Stimulated activated CD8-positive, alpha-beta memory T cell treated with anti-CD3 and anti-CD28 coated beads, Interleukin-12 subunit alpha, Interleukin-12 subunit beta, amount 100 ng/mL, for 1 hour (primary cell): ENCODE results near the gene ANKRD27.
"Not testable (repeated sequence)": the region's sequence is repeated elsewhere in the genome, so short reads cannot be mapped to it uniquely, and the experiment has no call there.

Experiments used
- DNase-seq: peaks from one replicate; pipeline ENCODE4 v3.0.0-alpha.2; 2020; ENCODE audit warnings: low read depth

ANKRD27 gene

DNA sequence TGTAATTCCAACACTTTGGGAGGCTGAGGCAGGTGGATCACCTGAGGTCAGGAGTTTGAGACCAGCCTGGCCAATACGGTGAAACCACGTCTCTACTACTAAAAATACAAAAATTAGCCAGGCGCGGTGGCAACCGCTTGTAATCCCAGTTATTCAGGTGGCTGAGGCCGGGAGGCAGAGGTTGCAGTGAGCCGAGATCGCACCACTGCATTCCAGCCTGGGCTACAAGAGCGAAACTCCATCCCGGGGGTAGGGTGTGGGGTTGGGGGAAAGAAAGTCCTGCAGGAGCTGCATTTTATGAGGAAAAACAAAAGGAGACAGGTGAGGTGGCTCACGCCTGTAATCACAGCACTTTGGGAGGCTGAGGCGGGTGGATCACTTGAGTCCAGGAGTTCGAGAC is 22.6 kb downstream of the ANKRD27 start:
- DNase-seq: not testable (repeated sequence)

DNA sequence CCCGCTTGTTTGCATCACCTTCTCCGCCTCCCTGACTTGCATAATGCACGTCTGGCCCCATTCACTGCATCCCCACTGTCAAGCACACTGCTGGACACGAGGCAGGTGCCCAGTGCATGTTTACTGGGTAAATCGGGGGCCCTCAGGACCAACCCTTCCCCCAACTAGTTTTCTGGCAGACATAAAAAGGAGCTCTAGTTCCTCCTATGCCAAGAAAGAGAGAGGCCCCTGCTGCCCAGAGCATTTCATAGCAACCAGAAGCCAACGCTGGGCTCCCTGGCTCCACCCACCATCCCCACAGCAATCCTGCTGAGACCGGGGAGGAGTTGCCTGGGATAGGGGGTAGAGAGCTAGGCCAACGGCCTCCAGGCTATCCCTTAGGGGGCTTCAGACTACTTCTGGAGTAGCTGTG is 23.2 kb downstream of the ANKRD27 start:
- DNase-seq: no peak

DNA sequence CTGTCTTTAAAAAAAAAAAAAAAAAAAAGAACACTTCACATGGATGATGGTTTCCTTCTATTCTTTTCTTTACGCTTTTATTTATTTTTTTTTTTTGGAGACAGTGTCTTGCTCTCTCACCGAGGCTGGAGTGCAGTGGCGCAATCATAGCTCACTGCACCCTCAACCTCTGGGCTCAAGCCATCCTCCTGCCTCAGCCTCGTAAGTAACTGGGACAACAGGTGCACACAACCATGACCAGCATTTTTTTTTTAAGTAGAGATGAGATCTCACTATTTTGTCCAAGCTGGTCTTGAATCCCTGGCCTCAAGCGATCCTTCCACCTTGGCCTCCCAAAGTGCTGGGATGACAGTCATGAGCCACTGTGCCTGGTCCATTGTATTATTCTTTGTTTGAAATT is 24.3 kb downstream of the ANKRD27 start:
- DNase-seq: no peak

DNA sequence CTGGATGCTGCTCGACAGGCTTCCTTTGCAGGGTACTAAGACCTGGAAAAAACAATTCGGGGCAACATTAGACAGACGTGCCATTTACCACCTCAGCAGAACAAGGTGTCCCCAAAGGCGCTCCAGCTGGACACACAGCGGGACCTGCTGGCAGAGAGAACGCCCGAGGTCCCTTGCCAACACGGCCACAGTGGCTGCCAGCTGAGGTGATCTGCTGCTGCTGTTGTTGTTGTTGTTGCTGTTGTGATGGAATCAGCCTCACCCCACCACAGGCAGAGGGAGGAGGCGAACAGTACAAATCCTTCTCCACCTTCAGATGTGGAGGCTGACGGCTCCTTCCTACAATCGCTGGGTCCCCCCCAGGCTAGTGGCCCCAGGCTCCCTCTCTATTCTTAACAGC is 25.2 kb downstream of the ANKRD27 start:
- no peak for DNase-seq

DNA sequence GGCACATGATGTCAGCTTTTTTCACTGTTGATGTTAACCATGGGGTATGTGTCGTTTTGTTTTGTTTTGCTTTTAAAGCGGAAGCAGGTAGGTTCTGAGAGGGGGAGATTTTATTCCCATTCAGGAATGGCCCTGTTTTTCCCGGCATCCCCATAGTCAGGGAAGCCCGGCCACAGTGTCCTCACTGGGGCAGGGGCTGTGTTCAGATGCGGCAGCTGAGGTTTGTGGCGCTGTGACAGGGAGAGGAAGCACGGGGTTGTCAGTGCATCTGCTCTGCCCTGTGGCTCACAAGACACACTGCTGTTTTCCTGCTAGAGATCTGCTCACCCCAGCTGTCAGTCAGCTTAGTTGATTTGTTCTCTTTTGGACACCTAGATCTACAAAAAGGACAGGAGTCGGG is 27.6 kb downstream of the ANKRD27 start:
- no peak for DNase-seq

DNA sequence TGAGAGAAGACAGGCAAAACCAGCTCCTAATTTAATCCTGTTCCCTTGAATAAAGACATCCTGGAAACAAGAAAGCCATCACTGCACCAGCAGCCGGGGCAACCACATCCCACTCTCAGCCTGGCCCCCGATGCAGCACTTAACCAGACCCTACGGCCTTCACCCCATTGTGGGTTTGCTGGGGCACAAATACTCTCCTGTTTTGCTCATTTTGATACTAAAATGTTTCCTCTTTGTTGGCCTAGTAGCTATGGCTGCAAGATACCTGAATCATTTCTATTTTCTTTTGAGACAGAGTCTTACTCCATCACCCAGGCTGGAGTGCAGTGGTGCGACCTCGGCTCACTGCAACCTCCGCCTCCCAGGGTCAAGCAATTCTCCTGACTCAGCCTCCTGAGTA is 28.4 kb downstream of the ANKRD27 start:
- DNase-seq: no peak

DNA sequence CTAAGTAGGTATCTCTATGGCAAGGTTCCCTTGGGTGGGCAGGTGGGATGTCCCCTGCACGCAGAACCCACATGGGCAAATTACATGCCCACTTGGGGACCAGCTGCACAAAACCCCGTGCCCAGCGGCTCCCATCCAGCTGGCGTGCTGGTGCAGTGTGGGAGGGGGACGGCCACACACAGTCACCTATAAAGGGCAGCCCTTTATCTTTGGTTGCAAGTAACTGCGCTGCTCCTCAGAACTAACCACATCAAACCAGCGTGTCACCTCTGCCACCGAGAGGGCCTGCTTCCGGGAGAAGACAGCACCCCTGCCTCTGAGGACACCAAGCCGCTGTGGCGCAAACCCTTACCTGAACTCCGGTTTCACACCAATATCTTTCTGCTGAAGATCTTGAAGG is 32.2 kb downstream of the ANKRD27 start:
- peak; percentile 48 for DNase-seq

DNA sequence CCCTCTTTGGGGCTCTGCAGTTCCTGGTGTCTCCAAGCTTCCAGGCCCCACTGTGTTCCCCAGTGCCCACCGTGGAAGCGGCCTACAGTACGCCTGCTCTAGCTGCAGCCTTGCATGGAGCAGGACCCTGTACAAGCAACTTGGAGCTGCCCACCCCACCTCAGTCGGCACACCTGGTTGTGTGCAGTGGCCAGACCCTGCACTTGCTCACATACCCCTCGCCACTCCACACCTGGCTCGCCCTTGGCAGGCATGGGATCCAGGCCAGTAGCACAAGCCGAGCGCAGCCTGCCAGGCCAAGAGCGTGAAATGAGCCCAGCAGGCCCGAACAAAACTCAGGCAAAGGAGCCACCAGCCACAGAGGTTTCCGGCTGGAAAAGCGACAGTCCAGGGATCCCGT is 36.4 kb downstream of the ANKRD27 start:
- DNase-seq: no peak

DNA sequence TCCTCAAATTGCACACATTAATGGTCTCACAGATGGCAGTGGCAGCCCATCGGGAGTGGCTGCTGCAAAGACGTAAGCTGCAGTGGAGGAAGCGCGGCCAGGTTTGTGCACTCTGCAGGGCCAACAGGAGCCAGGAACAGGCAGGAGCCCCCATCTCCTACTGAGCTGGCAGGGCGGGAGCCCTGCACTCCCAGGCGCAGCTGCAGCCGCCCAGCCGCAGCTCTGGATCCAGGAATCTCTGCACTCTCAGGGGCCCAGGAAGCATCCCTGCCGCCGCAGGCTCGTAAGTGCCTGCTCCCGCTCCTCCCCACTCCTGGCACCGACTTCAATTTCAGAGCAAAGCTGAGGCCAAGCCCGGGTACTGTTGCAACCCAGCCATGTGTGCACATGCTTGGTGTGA is 37.5 kb downstream of the ANKRD27 start:
- DNase-seq: no peak

DNA sequence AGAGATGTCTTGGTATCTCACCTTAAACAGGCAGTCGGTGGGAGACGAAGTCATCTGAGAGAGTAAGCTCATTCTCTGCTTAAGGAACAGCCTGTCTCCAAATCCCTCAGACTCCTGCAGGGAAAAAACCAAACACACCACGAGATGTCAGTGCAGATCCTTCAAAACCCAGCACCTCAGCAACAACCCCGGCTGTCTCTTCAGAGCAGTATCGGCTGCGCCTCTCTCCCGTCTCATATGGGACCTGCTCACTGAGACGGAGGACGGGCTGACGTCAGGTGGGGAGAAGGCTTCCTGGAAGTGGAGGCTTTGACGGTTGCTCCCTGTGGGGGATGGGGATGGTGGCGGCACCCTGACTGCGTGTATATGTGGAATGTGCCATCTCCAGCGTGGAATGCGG is 43.6 kb downstream of the ANKRD27 start:
- DNase-seq: no peak

DNA sequence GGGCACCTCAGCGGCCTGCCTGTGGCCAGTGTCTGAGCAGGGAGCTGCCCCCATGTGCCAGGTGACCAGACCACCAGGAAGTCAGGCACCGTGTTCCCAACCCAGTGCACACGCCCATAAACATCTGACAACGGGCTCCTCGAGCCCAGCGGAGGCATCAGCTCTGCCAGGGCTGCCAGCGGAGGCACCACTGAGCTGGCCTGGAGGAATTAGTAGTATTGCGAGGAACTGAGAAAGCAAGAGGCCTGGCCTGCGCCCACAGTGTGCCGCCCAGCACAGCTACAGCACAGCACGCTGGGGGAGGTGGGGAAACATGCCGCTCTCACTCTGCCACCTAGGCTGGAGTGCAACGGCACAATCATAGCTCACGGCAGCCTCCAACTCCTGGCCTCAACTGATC is 44.6 kb downstream of the ANKRD27 start:
- no peak for DNase-seq

DNA sequence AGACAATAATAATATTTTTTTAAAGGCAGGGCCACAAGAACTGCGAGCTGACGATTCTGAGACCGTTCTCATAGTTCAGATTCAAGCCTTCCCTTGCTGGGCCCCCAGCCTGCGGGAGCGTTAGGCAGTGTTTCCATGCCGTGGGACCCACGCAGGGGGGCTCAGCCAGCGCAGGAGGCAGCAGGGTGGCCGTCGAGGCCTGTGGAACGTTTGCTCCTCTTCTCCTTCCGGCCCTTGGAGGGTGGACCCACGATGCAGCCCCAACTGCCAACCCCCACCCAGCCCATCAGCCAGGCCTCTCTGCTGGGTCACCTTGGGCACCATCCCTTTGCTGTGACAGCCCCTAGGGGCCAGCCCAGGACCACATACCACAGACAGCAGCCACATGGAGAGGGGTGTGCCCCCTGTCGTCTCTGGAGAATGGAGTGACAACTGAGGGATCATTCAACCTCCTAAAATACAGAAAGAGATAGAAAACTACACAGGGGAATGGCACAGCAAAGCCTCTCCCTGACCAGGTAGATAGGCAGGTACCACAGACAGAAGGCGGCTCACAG is 47.2 kb downstream of the ANKRD27 start:
- DNase-seq: no peak

DNA sequence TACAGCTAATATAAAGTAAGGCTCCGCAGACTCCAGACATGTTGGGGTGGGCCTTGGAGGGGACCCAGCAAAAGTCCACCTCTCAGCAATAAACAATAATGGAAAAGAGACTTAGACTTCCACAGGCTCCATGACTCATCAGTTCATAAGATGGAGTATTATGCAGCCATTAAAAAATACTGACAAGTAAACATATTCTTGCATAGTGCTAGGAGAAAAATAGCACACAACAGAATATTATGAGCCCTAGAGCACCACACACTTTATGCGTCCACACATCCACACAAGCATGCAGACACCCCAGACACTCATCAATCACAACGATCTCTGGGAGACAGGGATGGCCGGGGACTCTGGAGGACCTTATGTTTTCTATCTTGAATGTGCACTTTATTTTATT is 48.0 kb downstream of the ANKRD27 start:
- no peak for DNase-seq

DNA sequence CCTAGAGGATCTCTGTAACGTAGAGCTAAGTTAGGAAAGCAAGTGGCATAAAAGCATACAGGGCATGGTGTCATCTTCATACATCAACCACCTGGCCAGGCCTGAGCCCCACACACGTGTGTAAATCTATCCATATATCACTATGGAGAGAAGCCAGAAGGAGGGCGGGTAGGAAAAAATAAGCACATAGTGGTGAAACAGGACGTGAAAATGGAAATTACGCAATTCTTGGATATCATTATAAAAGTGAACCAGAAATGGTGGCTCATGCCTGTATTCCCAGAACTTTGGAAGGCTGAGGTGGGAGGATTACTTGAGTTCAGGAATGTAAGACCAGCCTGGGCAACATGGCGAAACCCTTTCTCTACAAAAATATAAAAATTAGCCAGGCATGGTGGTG is 50.6 kb downstream of the ANKRD27 start:
- DNase-seq: no peak

DNA sequence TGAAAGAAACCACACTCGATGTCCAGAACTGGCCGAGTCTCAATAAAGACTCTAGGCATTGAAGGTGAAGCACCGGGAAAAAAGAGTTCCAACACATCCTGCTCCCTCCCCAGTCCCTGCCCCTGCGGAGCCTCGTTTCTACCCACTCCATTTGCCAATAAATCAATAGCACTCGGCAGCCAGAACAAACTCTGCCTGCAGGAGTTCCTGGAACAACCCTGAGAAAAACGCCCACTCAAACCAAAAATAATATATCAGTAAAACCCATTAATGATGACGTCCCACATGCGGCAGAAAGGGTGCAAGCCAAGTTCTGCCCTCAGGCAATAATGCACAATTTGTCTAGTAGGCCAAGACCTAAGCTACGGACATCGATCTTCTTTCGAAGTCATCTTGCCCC is 53.0 kb downstream of the ANKRD27 start:
- DNase-seq: no peak

DNA sequence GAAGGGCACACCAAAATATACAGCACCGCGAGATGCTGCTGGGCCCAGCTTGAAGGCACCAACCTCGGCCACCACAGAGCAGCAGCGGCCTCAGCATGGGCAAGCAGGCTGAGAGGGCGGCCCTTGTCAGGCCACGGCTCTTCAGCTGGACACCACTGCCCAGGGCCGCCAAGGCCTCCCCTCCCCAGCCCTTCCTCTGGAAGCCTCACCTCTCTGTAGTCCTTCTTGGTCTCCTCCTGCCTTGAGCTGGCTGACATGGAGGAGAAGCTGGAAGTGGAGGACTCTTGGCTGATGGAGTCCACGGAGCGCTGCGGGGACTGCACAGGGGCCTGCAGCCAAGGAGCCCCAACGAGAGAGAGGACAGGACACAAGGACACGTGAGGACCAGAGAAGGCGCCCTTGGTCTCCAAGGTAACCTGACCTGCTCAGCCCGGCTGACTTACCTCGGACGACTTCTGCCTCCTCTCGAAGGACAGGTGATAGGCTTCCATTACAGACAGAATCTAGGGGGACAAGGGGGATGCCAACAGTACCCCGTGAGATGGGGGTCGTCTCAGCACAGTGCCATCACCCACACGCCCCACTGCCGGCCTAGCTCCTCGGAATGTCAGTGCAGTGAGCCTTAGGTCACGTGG is 55.8 kb downstream of the ANKRD27 start:
- DNase-seq: no peak

DNA sequence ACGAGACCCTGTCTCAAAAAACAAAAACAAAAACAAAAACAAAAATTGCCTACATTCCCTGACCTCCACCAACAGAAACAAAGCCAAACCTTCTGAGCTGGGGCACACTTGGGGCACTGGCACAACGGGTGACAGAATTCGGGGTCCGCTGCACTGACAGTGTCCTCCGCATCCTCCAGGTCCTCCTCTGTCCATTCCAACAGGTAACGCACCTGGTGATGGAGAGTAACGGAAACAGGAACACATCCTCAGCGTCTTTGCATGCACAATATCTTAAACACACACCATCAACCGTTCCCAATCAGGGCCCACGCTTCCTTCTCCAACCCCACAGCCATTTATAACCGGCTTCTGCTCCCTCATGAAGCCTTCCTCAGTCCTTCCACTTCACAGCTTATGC is 59.4 kb downstream of the ANKRD27 start:
- no peak for DNase-seq

DNA sequence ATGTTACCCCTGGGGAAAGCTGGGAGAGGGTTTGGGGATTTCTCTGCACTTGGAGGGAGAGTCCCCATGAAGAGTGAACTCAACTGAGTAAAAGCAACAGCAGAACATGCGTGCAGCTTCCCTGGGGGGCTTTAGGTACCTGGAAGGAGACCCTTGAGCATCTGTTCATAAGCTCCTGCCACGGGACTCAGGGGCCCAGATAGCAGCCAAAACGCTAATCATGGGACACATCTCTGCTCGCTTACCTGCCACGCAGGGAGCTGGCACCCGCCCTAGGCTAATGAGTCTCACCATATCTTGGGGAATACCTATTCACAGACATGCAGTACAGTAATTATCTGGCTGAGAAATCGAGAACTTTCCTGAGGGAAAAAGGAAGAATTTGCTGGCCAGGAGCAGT is 60.1 kb downstream of the ANKRD27 start:
- no peak for DNase-seq

DNA sequence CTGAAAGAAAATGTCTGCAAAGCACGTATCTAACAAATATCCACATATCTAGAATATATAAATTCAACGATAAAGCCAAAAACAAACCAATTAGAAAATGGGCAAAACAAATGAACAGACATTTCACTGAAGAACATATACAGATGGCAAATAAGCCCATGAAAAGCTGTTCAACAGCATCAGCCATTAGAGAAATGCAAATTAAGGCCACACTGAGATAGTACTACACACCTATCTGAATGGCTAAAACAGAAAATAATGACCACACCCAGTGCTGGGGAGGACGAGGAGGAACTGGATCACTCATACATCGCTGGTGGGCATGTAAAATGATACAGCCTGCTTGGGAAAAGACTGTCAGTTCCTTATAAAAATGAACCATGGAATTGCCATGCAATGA is 62.0 kb downstream of the ANKRD27 start:
- no peak for DNase-seq

DNA sequence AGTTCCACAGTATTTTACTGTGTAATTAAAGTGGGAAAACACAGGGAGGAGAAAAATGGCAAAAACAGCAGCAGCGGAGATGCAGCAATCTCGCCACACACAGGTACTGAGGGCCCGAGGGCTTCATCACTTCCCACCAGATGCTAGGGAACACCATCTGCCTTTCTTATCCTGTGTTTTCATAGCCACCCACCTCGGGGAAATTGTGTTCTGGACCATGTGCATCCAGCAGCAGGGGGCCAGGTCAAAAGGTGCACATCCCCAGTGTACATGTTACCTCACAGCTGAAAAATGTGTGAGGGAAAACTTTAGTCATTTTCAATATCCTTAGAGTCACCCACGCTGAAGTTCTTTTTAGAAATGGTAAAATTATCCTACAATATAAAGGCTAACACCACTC is 63.8 kb downstream of the ANKRD27 start:
- no peak for DNase-seq

DNA sequence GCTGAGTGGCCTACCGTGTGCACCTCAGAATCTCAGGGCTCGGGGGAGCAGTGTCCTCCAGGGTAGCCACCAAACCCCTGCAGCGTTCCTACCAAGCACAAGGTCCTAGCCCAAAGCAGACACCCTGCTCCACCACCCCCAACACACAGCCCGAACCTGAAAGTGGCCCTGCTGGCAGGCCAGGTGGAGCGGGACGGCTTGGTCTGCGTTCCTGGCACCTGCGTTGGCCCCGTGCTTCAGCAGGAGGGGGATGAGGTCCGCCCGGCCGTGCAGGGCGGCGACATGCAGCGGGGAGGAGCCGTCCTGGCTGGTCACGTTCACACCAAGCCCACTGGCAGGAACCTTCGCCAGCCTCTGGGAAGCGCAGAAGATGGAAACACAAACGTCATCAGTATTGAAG is 67.5 kb downstream of the ANKRD27 start:
- no peak for DNase-seq

DNA sequence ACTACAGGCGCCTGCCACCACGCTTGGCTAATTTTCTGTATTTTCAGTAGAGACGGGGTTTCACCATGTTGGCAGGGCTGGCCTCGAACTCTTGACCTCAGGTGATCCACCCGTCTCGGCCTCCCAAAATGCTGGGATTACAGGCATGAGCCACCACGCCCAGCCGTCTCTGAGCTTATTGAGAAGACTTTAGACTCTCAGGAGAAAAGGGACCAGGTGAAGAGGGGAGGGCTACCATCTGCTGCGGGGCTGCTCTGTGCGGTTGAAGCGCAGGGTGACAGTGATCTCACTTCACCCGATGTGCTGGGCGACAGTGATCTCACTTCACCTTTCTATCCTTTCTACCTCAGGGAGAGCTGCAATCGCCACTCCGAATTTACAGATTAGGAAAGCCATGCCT is 68.7 kb downstream of the ANKRD27 start:
- DNase-seq: no peak

DNA sequence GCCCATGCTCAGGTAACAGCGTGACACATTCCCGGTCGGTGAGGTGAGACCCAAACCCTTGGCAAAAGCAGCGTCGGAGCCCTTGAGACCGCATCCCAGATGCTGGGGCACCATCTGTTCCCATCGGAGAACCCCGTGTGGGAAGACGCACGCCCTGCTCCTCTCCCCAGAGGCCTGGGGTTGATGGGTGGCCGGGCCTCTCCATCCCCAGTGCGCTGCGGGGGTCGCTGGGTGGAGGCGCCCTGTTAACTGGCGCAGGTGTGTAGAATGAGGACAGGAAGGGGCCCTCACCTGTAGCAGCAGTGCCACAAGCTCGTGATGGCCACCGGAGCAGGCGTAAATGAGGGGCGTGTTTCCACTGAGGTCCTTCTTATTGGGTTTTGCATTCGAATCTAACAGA is 69.4 kb downstream of the ANKRD27 start:
- DNase-seq: no peak

DNA sequence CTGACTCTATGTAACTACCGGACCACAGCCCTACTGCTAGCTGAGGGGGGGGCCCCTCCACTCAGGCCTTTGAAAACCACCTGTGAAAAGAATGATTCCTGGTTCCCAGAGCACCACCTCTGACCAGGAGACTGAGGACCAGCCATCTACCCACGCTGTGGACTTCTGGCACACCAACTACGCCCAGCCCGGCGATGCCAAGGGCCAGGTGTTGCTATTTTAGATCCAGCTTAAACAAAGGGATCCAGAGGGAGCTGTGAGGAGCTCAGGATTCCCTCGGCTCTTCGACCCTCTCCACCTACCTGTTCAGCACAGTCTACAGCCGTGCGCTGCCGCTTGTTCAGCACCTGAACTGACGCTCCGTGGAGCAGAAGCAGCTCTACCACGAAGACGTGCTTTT is 71.0 kb downstream of the ANKRD27 start:
- DNase-seq: no peak

DNA sequence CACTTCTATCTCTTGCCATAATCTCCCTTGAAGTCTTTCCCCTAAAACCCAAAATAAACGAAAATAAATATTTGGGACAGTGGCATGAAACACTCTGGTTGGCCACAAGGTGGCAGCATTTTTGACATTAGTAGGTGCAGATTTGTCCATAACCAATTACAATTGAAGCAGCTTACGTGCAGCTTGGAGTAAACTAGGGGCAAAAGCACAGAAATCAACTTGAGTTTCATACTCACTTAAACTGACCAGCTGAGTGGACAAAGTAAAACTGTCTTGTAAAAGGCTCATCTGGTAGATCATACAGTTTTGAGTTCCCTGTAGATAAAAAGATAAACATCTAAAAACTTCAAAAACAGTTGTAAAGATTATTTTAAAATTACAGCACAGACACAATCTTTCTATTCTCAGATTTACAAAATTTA is 75.2 kb downstream of the ANKRD27 start:
- DNase-seq: peak; percentile 42
